ENCODE data around the gene FNIP1. TPM values are rescaled to one million over a fixed set of nuclear protein-coding genes. Genes with fewer than 3 reads are reported as not detected.

FNIP1 gene
- total and polyA plus RNA-seq, 2 experiments from 2014 or later = 8.2 to 27.9 TPM

DNA sequence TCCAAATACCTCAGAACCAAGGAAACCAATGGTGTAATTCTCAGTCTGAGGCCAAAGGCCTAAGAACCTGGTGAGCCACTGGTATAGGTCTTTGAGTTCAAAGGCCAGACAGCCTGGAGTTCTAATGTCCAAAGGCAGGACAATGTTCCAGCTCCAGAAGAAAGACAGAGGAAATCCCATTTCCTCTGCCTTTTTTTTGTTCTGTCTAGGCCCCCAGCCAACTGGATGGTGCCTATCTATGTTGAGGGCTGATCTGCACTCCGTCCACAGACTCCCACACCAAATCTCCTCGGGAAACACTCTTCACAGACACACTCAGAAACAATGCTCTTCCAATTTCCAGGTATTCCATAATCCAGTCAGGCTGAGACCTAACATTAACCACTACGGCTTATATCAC lies 30.1 kb downstream of the FNIP1 start:
- Mint-ChIP-seq H3K4me3 (no peak overlapping the region), H3K27ac (no peak overlapping the region; the same call in 1 of the 2 replicates), H3K36me3 (ENCODE audit: low read depth) (peaks cover 18% of the 10 kb centered on the region; the same call in 2 of the 3 replicates), H3K27me3 (ENCODE audit: insufficient read depth, low read depth, poor library complexity) (no peaks in the 10 kb centered on the region), H3K4me1 (no peaks in the 10 kb centered on the region), H3K9me3 (peaks cover 3% of the 10 kb centered on the region; the same call in 1 of the 3 replicates)
- no peak for ATAC-seq
- no peaks in the 10 kb centered on the region for H3K27me3 ChIP-seq (ENCODE audit: insufficient read depth)
- H3K79me2 ChIP-seq (replicated peaks; ENCODE audit: insufficient read depth) = peaks cover 90% of the 10 kb centered on the region
- no peak overlapping the region for H3K27ac ChIP-seq (ENCODE audit: low read depth)
- H3K4me3 ChIP-seq = no peak overlapping the region
- H3K9me2 ChIP-seq (ENCODE audit: insufficient read depth) = no peaks in the 10 kb centered on the region
- TF ChIP-seq ZNF114 (CRISPR knock-in tag; IDR thresholded peaks at IDR 0.05) (no peak), EZH2phosphoT487 (IDR thresholded peaks at IDR 0.05; ENCODE audit: unreplicated experiment) (no peak), POLR2AphosphoS5 (IDR thresholded peaks at IDR 0.05; ENCODE audit: low read depth) (no peak), JUNB (IDR thresholded peaks at IDR 0.05; ENCODE audit: unreplicated experiment) (no peak)
- TF ChIP-seq, protein P1, sequence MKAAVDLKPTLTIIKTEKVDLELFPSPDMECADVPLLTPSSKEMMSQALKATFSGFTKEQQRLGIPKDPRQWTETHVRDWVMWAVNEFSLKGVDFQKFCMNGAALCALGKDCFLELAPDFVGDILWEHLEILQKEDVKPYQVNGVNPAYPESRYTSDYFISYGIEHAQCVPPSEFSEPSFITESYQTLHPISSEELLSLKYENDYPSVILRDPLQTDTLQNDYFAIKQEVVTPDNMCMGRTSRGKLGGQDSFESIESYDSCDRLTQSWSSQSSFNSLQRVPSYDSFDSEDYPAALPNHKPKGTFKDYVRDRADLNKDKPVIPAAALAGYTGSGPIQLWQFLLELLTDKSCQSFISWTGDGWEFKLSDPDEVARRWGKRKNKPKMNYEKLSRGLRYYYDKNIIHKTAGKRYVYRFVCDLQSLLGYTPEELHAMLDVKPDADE (IDR thresholded peaks at IDR 0.05) = no peak
- TF ChIP-seq, protein P2, sequence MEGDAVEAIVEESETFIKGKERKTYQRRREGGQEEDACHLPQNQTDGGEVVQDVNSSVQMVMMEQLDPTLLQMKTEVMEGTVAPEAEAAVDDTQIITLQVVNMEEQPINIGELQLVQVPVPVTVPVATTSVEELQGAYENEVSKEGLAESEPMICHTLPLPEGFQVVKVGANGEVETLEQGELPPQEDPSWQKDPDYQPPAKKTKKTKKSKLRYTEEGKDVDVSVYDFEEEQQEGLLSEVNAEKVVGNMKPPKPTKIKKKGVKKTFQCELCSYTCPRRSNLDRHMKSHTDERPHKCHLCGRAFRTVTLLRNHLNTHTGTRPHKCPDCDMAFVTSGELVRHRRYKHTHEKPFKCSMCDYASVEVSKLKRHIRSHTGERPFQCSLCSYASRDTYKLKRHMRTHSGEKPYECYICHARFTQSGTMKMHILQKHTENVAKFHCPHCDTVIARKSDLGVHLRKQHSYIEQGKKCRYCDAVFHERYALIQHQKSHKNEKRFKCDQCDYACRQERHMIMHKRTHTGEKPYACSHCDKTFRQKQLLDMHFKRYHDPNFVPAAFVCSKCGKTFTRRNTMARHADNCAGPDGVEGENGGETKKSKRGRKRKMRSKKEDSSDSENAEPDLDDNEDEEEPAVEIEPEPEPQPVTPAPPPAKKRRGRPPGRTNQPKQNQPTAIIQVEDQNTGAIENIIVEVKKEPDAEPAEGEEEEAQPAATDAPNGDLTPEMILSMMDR (conservative IDR thresholded peaks at IDR 0.05; ENCODE audit: low read depth in 2 of 2) = no peak
- H2AFZ ChIP-seq = no peak overlapping the region
- DNase-seq (ENCODE audit: low spot score) = no peak
- no peak overlapping the region for H3K4me2 ChIP-seq
- no peaks in the 10 kb centered on the region for H3K36me3 ChIP-seq (ENCODE audit: insufficient read depth)
- H4K20me1 ChIP-seq (replicated peaks; ENCODE audit: insufficient read depth) = peaks cover 20% of the 10 kb centered on the region
- no peaks in the 10 kb centered on the region for H3F3A ChIP-seq (replicated peaks; ENCODE audit: low read depth)
- no peaks in the 10 kb centered on the region for H3K4me1 ChIP-seq (ENCODE audit: insufficient read depth)

DNA sequence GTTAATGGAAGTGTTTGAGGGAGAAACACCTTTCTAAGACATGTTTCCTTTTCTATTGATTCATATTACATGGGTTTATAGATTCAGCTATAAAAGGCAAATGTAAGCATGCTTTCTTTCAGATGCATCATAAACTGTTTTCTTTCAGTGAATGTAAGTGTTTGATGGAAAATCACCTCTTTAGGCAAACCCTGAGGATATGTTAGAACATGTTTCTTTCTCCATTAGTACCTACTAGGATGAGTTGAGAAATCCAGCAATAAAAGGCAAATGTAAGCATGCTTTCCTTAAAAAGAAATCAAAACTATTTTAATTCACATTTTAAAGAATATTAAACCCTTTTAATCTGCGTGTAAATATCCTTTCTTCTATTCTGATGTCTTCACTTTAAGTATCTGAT lies 31.6 kb downstream of the FNIP1 start:
- H3K4me3 Mint-ChIP-seq = no peak overlapping the region
- no peaks in the 10 kb centered on the region; the same call in 2 of the 3 replicates for H3K4me1 Mint-ChIP-seq
- Histone ChIP-seq H4K20me1 (replicated peaks; ENCODE audit: insufficient read depth) (peaks cover 16% of the 10 kb centered on the region), H3K4me3 (no peak overlapping the region), H3K79me2 (replicated peaks; ENCODE audit: insufficient read depth) (peaks cover 91% of the 10 kb centered on the region), H3K4me2 (no peak overlapping the region), H2AFZ (no peak overlapping the region), H3K4me1 (ENCODE audit: insufficient read depth) (no peaks in the 10 kb centered on the region), H3K36me3 (ENCODE audit: insufficient read depth) (no peaks in the 10 kb centered on the region), H3F3A (replicated peaks; ENCODE audit: low read depth) (no peaks in the 10 kb centered on the region), H3K9me2 (ENCODE audit: insufficient read depth) (no peaks in the 10 kb centered on the region), H3K27me3 (ENCODE audit: insufficient read depth) (no peaks in the 10 kb centered on the region), H3K27ac (ENCODE audit: low read depth) (no peak overlapping the region)
- H3K9me3 Mint-ChIP-seq = peaks cover 3% of the 10 kb centered on the region; the same call in 1 of the 3 replicates
- DNase-seq (ENCODE audit: low spot score) (no peak), ATAC-seq (no peak)
- H3K27ac Mint-ChIP-seq = no peak overlapping the region
- H3K27me3 Mint-ChIP-seq (ENCODE audit: insufficient read depth, low read depth, poor library complexity) = no peaks in the 10 kb centered on the region
- H3K36me3 Mint-ChIP-seq (ENCODE audit: low read depth) = peaks cover 18% of the 10 kb centered on the region; the same call in 2 of the 3 replicates
- TF ChIP-seq, protein P2 (conservative IDR thresholded peaks at IDR 0.05; ENCODE audit: low read depth in 2 of 2) = no peak
- TF ChIP-seq, protein P3, sequence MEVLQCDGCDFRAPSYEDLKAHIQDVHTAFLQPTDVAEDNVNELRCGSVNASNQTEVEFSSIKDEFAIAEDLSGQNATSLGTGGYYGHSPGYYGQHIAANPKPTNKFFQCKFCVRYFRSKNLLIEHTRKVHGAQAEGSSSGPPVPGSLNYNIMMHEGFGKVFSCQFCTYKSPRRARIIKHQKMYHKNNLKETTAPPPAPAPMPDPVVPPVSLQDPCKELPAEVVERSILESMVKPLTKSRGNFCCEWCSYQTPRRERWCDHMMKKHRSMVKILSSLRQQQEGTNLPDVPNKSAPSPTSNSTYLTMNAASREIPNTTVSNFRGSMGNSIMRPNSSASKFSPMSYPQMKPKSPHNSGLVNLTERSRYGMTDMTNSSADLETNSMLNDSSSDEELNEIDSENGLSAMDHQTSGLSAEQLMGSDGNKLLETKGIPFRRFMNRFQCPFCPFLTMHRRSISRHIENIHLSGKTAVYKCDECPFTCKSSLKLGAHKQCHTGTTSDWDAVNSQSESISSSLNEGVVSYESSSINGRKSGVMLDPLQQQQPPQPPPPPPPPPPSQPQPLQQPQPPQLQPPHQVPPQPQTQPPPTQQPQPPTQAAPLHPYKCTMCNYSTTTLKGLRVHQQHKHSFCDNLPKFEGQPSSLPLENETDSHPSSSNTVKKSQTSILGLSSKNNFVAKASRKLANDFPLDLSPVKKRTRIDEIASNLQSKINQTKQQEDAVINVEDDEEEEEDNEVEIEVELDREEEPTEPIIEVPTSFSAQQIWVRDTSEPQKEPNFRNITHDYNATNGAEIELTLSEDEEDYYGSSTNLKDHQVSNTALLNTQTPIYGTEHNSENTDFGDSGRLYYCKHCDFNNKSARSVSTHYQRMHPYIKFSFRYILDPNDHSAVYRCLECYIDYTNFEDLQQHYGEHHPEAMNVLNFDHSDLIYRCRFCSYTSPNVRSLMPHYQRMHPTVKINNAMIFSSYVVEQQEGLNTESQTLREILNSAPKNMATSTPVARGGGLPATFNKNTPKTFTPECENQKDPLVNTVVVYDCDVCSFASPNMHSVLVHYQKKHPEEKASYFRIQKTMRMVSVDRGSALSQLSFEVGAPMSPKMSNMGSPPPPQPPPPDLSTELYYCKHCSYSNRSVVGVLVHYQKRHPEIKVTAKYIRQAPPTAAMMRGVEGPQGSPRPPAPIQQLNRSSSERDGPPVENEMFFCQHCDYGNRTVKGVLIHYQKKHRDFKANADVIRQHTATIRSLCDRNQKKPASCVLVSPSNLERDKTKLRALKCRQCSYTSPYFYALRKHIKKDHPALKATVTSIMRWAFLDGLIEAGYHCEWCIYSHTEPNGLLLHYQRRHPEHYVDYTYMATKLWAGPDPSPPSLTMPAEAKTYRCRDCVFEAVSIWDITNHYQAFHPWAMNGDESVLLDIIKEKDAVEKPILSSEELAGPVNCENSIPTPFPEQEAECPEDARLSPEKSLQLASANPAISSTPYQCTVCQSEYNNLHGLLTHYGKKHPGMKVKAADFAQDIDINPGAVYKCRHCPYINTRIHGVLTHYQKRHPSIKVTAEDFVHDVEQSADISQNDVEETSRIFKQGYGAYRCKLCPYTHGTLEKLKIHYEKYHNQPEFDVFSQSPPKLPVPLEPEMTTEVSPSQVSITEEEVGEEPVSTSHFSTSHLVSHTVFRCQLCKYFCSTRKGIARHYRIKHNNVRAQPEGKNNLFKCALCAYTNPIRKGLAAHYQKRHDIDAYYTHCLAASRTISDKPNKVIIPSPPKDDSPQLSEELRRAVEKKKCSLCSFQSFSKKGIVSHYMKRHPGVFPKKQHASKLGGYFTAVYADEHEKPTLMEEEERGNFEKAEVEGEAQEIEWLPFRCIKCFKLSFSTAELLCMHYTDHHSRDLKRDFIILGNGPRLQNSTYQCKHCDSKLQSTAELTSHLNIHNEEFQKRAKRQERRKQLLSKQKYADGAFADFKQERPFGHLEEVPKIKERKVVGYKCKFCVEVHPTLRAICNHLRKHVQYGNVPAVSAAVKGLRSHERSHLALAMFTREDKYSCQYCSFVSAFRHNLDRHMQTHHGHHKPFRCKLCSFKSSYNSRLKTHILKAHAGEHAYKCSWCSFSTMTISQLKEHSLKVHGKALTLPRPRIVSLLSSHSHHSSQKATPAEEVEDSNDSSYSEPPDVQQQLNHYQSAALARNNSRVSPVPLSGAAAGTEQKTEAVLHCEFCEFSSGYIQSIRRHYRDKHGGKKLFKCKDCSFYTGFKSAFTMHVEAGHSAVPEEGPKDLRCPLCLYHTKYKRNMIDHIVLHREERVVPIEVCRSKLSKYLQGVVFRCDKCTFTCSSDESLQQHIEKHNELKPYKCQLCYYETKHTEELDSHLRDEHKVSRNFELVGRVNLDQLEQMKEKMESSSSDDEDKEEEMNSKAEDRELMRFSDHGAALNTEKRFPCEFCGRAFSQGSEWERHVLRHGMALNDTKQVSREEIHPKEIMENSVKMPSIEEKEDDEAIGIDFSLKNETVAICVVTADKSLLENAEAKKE (CRISPR knock-in tag; IDR thresholded peaks at IDR 0.05) = no peak
- TF ChIP-seq EZH2phosphoT487 (IDR thresholded peaks at IDR 0.05; ENCODE audit: unreplicated experiment) = no peak
- no peak for TF ChIP-seq POLR2AphosphoS5 (IDR thresholded peaks at IDR 0.05; ENCODE audit: low read depth)
- TF ChIP-seq ZNF114 (CRISPR knock-in tag; IDR thresholded peaks at IDR 0.05) = no peak
- TF ChIP-seq CREB1 (CRISPR knock-in tag; IDR thresholded peaks at IDR 0.05; ENCODE audit: low read depth) = no peak
- TF ChIP-seq JUNB (IDR thresholded peaks at IDR 0.05; ENCODE audit: unreplicated experiment) = no peak
- TF ChIP-seq ZNF331 (CRISPR knock-in tag; IDR thresholded peaks at IDR 0.05; ENCODE audit: low read depth) = no peak

All from GM23338 (cell line).